Measurements from ENCODE around the gene TFF3.

DNA sequence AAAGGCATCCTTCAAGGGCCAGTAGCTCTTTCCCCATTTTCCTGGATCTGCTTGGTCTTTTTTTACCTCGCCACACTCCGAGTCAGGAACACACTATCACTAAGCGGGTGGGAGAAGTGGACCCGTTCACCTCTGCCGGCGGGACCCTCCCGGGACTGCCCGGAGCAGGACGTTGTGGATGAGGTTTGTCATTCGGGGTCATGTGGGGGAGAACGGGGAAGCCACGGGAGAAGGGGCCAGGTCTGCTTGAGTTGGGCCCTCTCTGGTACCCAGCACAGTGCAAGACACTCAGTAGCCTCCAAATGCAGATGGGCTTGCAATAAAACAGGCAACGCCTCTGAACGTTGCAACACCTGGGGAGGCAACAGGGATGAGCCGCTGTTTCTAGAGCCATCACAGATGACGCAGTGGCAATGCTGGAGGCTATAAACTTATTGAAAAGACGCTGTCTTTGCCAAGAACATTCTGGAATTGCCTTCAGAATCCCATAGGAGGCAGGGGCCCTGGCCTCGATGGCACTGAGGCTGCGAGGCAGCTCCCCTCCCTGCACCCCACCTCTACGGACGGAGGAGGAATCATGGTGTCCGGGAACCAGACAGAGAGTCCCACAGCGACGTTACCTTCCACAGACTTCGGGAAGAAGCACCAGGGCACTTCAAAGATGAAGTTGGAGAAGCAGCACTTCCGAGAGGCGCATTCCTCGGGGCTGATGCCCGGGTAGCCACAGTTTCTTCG lies 31.8 kb upstream of the TFF3 start:
- TF ChIP-seq, protein P1, sequence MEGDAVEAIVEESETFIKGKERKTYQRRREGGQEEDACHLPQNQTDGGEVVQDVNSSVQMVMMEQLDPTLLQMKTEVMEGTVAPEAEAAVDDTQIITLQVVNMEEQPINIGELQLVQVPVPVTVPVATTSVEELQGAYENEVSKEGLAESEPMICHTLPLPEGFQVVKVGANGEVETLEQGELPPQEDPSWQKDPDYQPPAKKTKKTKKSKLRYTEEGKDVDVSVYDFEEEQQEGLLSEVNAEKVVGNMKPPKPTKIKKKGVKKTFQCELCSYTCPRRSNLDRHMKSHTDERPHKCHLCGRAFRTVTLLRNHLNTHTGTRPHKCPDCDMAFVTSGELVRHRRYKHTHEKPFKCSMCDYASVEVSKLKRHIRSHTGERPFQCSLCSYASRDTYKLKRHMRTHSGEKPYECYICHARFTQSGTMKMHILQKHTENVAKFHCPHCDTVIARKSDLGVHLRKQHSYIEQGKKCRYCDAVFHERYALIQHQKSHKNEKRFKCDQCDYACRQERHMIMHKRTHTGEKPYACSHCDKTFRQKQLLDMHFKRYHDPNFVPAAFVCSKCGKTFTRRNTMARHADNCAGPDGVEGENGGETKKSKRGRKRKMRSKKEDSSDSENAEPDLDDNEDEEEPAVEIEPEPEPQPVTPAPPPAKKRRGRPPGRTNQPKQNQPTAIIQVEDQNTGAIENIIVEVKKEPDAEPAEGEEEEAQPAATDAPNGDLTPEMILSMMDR (IDR thresholded peaks at IDR 0.05) = no peak
- TF ChIP-seq POLR2A (IDR thresholded peaks at IDR 0.05) = no peak
